ENCODE measurements around the gene MMP2. TPM values are rescaled to one million over a fixed set of nuclear protein-coding genes. Genes with fewer than 3 reads are reported as not detected.
A peak's percentile ranks its signal among the peaks of the same experiment; 100 is the strongest.

MMP2 gene
- total RNA-seq, 1 experiment from 2014 or later, result 0.91 TPM

DNA sequence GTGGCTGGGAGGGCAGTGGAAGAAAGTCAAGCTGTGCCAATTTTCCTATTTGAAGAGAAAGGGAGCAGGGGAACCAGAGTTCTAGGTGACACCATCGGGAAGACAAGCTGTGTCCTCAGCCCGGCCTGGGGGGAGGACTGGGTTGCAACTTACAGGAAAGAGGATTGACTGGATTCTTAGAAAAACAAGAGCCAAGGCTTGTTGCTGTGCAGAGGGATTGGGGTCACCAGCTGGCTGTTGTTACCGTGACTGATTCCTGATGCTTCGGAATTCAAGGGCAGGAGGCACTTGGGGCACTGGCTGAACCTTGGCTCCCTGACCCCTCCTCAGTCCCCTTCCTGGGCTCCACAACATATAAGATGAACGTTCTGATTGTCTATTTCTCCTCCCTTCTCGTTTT, 16.8 kb upstream of the MMP2 start:
- Histone ChIP-seq H3K4me3 (ENCODE audit: low read depth, low read length) (no peak overlapping the region), H3K36me3 (ENCODE audit: control insufficient read depth, insufficient read depth, low read length) (no peaks in the 10 kb centered on the region), H3K9me3 (no peaks in the 10 kb centered on the region), H3K27me3 (replicated peaks; ENCODE audit: control insufficient read depth, insufficient read depth, low read length) (no peaks in the 10 kb centered on the region), H3K4me1 (peaks cover 4% of the 10 kb centered on the region; the same call in 1 of the 2 replicates)
- H3K36me3 Mint-ChIP-seq (ENCODE audit: insufficient read depth, unreplicated experiment), result no peaks in the 10 kb centered on the region
- H3K4me1 Mint-ChIP-seq (ENCODE audit: low read depth, unreplicated experiment), result peaks cover 12% of the 10 kb centered on the region
- no peak overlapping the region for H3K4me3 Mint-ChIP-seq (ENCODE audit: unreplicated experiment)
- no peaks in the 10 kb centered on the region for H3K9me3 Mint-ChIP-seq (ENCODE audit: unreplicated experiment)
- CTCF ChIA-PET, result interaction anchor here (0.7 to 0.9 kb wide), 3 partner anchors 40 to 181 kb away, joined by 3 to 4 read pairs (median 3); no protein-coding TSS in a partner anchor
- POLR2A ChIA-PET, result no interaction called here
- intact Hi-C loops (cut with micrococcal nuclease; ENCODE audit: unreplicated experiment), result no loop called here
- DNase-seq, result no peak
- no TSS peak for BruUV-seq (replicated peaks)
- H3K27ac Mint-ChIP-seq (ENCODE audit: unreplicated experiment), result peak overlapping the region; percentile 21
- H3K27me3 Mint-ChIP-seq (ENCODE audit: insufficient read depth, unreplicated experiment), result no peaks in the 10 kb centered on the region
- TF ChIP-seq, protein P1, sequence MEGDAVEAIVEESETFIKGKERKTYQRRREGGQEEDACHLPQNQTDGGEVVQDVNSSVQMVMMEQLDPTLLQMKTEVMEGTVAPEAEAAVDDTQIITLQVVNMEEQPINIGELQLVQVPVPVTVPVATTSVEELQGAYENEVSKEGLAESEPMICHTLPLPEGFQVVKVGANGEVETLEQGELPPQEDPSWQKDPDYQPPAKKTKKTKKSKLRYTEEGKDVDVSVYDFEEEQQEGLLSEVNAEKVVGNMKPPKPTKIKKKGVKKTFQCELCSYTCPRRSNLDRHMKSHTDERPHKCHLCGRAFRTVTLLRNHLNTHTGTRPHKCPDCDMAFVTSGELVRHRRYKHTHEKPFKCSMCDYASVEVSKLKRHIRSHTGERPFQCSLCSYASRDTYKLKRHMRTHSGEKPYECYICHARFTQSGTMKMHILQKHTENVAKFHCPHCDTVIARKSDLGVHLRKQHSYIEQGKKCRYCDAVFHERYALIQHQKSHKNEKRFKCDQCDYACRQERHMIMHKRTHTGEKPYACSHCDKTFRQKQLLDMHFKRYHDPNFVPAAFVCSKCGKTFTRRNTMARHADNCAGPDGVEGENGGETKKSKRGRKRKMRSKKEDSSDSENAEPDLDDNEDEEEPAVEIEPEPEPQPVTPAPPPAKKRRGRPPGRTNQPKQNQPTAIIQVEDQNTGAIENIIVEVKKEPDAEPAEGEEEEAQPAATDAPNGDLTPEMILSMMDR (IDR thresholded peaks at IDR 0.05; ENCODE audit: insufficient read depth in 1 of 2, low read depth in 1 of 2, low read length in 1 of 2, severe bottlenecking in 1 of 2, unreplicated experiment in 1 of 2), result no peak

DNA sequence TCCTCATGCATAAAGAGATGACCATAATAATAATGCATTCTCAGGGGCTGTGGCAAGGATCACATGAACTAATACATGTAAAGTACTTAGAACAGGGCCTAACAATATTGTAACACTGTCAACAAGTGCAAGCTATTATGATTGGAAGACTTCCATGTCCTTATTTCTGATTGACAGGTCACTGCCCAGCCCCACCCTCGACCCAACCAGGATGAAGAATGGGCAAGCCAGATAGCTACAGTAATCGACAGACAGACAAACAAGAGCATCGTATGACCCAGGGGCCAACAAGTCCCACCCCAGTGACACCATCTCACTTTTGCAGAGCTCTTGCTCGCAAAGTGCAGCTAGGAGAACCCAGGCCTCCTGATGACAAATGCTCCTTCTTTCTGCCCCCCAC, 14.6 kb upstream of the MMP2 start:
- Histone ChIP-seq H3K27me3 (replicated peaks; ENCODE audit: control insufficient read depth, insufficient read depth, low read length) (no peaks in the 10 kb centered on the region), H3K4me1 (peaks cover 4% of the 10 kb centered on the region; the same call in 1 of the 2 replicates), H3K4me3 (ENCODE audit: low read depth, low read length) (no peak overlapping the region), H3K36me3 (ENCODE audit: control insufficient read depth, insufficient read depth, low read length) (no peaks in the 10 kb centered on the region), H3K9me3 (no peaks in the 10 kb centered on the region)
- no peak for DNase-seq
- CTCF ChIA-PET, result interaction anchor here (0.5 to 2.5 kb wide), 29 partner anchors 8 to 558 kb away, joined by 3 to 58 read pairs (median 4); partner anchors contain the start of gene CES1
- H3K4me1 Mint-ChIP-seq (ENCODE audit: low read depth, unreplicated experiment), result peaks cover 12% of the 10 kb centered on the region
- H3K27ac Mint-ChIP-seq (ENCODE audit: unreplicated experiment), result no peak overlapping the region
- H3K27me3 Mint-ChIP-seq (ENCODE audit: insufficient read depth, unreplicated experiment), result no peaks in the 10 kb centered on the region
- BruUV-seq (replicated peaks), result no TSS peak
- H3K4me3 Mint-ChIP-seq (ENCODE audit: unreplicated experiment), result no peak overlapping the region
- TF ChIP-seq, protein P1 (IDR thresholded peaks at IDR 0.05; ENCODE audit: insufficient read depth in 1 of 2, low read depth in 1 of 2, low read length in 1 of 2, severe bottlenecking in 1 of 2, unreplicated experiment in 1 of 2), result no peak
- no peaks in the 10 kb centered on the region for H3K36me3 Mint-ChIP-seq (ENCODE audit: insufficient read depth, unreplicated experiment)
- intact Hi-C loops (cut with micrococcal nuclease; ENCODE audit: unreplicated experiment), result loop anchor here (2.0 kb wide), 1 partner anchor 378 kb away; no protein-coding TSS in a partner anchor
- H3K9me3 Mint-ChIP-seq (ENCODE audit: unreplicated experiment), result no peaks in the 10 kb centered on the region
- POLR2A ChIA-PET, result no interaction called here

DNA sequence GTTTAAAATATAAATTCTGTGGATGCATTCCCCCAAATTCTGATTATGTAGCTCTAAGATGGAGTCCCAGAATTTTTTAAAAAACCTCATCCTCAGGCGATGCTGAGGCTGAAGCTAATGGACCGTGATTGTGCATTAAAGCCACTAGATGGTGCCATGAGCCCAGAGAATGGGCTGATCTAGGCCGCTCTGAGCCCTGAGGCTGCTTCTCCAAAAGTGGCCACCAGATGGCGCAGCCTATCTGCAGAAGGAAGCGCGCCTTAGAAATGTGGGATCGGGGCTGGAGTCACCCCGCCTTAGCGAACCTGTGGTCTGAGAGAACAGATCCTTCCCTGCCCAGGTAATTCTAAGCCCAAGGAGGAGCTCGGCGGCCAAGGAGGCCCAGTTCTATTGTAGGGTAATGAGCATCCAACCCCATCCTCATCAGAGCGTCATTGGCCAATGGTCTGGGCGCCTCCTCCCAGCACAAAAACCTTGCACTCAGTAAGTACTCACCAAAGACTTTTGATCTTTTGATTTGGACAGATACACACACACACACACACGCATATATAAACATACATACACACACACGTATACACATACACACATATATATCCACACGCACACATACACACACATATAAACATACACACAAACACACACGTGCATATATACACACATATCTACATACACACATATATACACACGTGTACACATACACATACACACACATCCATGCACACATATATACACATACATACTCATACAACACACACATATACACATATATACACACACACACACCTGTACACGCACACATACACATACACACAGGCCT, 13.7 kb upstream of the MMP2 start:
- no peaks in the 10 kb centered on the region for H3K27me3 ChIP-seq (replicated peaks; ENCODE audit: control insufficient read depth, insufficient read depth, low read length)
- H3K4me3 ChIP-seq (ENCODE audit: low read depth, low read length), result no peak overlapping the region
- Mint-ChIP-seq H3K4me1 (ENCODE audit: low read depth, unreplicated experiment) (peaks cover 12% of the 10 kb centered on the region), H3K4me3 (ENCODE audit: unreplicated experiment) (no peak overlapping the region), H3K27me3 (ENCODE audit: insufficient read depth, unreplicated experiment) (no peaks in the 10 kb centered on the region), H3K9me3 (ENCODE audit: unreplicated experiment) (no peaks in the 10 kb centered on the region), H3K27ac (ENCODE audit: unreplicated experiment) (no peak overlapping the region), H3K36me3 (ENCODE audit: insufficient read depth, unreplicated experiment) (no peaks in the 10 kb centered on the region)
- CTCF ChIA-PET, result interaction anchor here (0.5 to 2.5 kb wide), 31 partner anchors 9 to 747 kb away, joined by 3 to 58 read pairs (median 4); partner anchors contain the start of gene CES1
- H3K4me1 ChIP-seq, result peaks cover 4% of the 10 kb centered on the region; the same call in 1 of the 2 replicates
- intact Hi-C loops (cut with micrococcal nuclease; ENCODE audit: unreplicated experiment), result loop anchor here (1.0 to 2.0 kb wide), 5 partner anchors 65 to 378 kb away; no protein-coding TSS in a partner anchor
- DNase-seq, result peak; percentile 86 to 91
- H3K36me3 ChIP-seq (ENCODE audit: control insufficient read depth, insufficient read depth, low read length), result no peaks in the 10 kb centered on the region
- TF ChIP-seq, protein P1 (IDR thresholded peaks at IDR 0.05; ENCODE audit: insufficient read depth in 1 of 2, low read depth in 1 of 2, low read length in 1 of 2, severe bottlenecking in 1 of 2, unreplicated experiment in 1 of 2), result peak; percentile 99 to 100
- no peaks in the 10 kb centered on the region for H3K9me3 ChIP-seq
- POLR2A ChIA-PET, result interaction anchor here (0.5 kb wide), 1 partner anchor 93 kb away, joined by 11 read pairs; no protein-coding TSS in a partner anchor
- BruUV-seq (replicated peaks), result no TSS peak
